ENCODE results near the gene CPNE9. TPM values are rescaled to one million over a fixed set of nuclear protein-coding genes. Genes with fewer than 3 reads are reported as not detected.

CPNE9 gene
- total RNA-seq, 4 donors from 2014 or later = 0.54 to 1.6 (median 1.1) TPM

- intact Hi-C loops (cut with DNase I; ENCODE audit: low total_unique reads) = no loop called here
- 77 to 83% methylated on average over 6 of the region's 6 CpGs for WGBS, 2 donors
- DNase-seq (ENCODE audit: low spot score in 2 of 2) = no peak
- H3K4me3 ChIP-seq (ENCODE audit: low read depth, poor library complexity, severe bottlenecking) = no peak overlapping the region
- TF ChIP-seq CTCF (IDR thresholded peaks at IDR 0.05) = no peak
- no peak for TF ChIP-seq POLR2A (IDR thresholded peaks at IDR 0.05)
Observed at GRCh38 chr3:9676785-9677184, 26.8 kb upstream of the CPNE9 start.

- WGBS, 2 donors = 71 to 77% methylated on average over 3 of the region's 3 CpGs
- intact Hi-C loops (cut with DNase I; ENCODE audit: low total_unique reads) = no loop called here
- no peak overlapping the region for H3K4me3 ChIP-seq (ENCODE audit: low read depth, poor library complexity, severe bottlenecking)
- no peak for DNase-seq (ENCODE audit: low spot score in 2 of 2)
- TF ChIP-seq CTCF (IDR thresholded peaks at IDR 0.05) (no peak), POLR2A (IDR thresholded peaks at IDR 0.05) (no peak)
Observed at GRCh38 chr3:9678493-9678892, 25.1 kb upstream of the CPNE9 start.

GRCh38 chr3:9679476-9680080 lies 24.1 kb upstream of the CPNE9 start:
- TF ChIP-seq CTCF (IDR thresholded peaks at IDR 0.05) = no peak
- no peak for TF ChIP-seq POLR2A (IDR thresholded peaks at IDR 0.05)
- WGBS, 2 donors = 82 to 93% methylated on average over 6 of the region's 6 CpGs
- intact Hi-C loops (cut with DNase I; ENCODE audit: low total_unique reads) = no loop called here
- H3K4me3 ChIP-seq (ENCODE audit: low read depth, poor library complexity, severe bottlenecking) = no peak overlapping the region
- DNase-seq (ENCODE audit: low spot score in 2 of 2) = no peak

GRCh38 chr3:9681011-9681722 lies 22.5 kb upstream of the CPNE9 start:
- WGBS, 2 donors = 94 to 95% methylated on average over 7 of the region's 7 CpGs
- intact Hi-C loops (cut with DNase I; ENCODE audit: low total_unique reads) = no loop called here
- no peak for DNase-seq (ENCODE audit: low spot score in 2 of 2)
- TF ChIP-seq CTCF (IDR thresholded peaks at IDR 0.05) (no peak), POLR2A (IDR thresholded peaks at IDR 0.05) (no peak)
- no peak overlapping the region for H3K4me3 ChIP-seq (ENCODE audit: low read depth, poor library complexity, severe bottlenecking)

GRCh38 chr3:9681723-9682081 lies 21.9 kb upstream of the CPNE9 start:
- TF ChIP-seq CTCF (IDR thresholded peaks at IDR 0.05) (no peak), POLR2A (IDR thresholded peaks at IDR 0.05) (no peak)
- intact Hi-C loops (cut with DNase I; ENCODE audit: low total_unique reads) = no loop called here
- no peak overlapping the region for H3K4me3 ChIP-seq (ENCODE audit: low read depth, poor library complexity, severe bottlenecking)
- no peak for DNase-seq (ENCODE audit: low spot score in 2 of 2)
- 87 to 90% methylated on average over 6 of the region's 6 CpGs for WGBS, 2 donors
